ENCODE measurements around the gene SH2D2A. TPM values are rescaled to one million over a fixed set of nuclear protein-coding genes. Genes with fewer than 3 reads are reported as not detected.

SH2D2A gene
- total RNA-seq, result 2.3 and 2.7 TPM in 2 replicates

GRCh38 chr1:156816561-156817328 lies at the start of gene SH2D2A:
Gene SH2D2A, minus strand, starts transcription at chr1:156816848. Its CDS starts 140 bp downstream, at chr1:156816708.

GRCh38 chr1:156860628-156861423 lies 44.2 kb upstream of the SH2D2A start, which contains the start of gene NTRK1:
Gene NTRK1, plus strand, starts transcription at chr1:156860865. Its CDS starts 70 bp downstream, at chr1:156860935.

GRCh38 chr1:156858959-156859522 lies 42.4 kb upstream of the SH2D2A start, which contains the start of gene INSRR:
Gene INSRR, minus strand, starts transcription at chr1:156859117. Its CDS starts 496 bp downstream, at chr1:156858621.

GRCh38 chr1:156767101-156767878 lies 49.4 kb downstream of the SH2D2A start, which contains the start of gene PRCC:
Gene PRCC, plus strand, starts transcription at chr1:156767535. Its CDS starts 237 bp downstream, at chr1:156767772.

Other genes with a start within 250 kb of the SH2D2A start
- 5.2 and 71.4 TPM in 2 replicates for gene IQGAP3, start 244.3 kb downstream of the SH2D2A start, total RNA-seq
- not detected in 2 replicates for gene TTC24, start 237.1 kb downstream of the SH2D2A start, total RNA-seq
- 116 and 139 TPM in 2 replicates for gene NAXE, start 225.1 kb downstream of the SH2D2A start, total RNA-seq
- gene GPATCH4, start 215.4 kb downstream of the SH2D2A start, total RNA-seq, result 12.7 and 18.6 TPM in 2 replicates
- 0.25 TPM in 1 of 2 replicates, not detected in the other for gene HAPLN2, start 197.4 kb downstream of the SH2D2A start, total RNA-seq
- not detected in 2 replicates for gene BCAN, start 174.7 kb downstream of the SH2D2A start, total RNA-seq
- 13.4 and 31.9 TPM in 2 replicates for gene NES, start 139.4 kb downstream of the SH2D2A start, total RNA-seq
- gene CRABP2, start 111.3 kb downstream of the SH2D2A start, total RNA-seq, result 2.1 and 19.6 TPM in 2 replicates
- 11.7 and 17.1 TPM in 2 replicates for gene METTL25B, start 88.4 kb downstream of the SH2D2A start, total RNA-seq
- 15.1 and 19.4 TPM in 2 replicates for gene ISG20L2, start 88.1 kb downstream of the SH2D2A start, total RNA-seq
- gene MRPL24, start 75.8 kb downstream of the SH2D2A start, total RNA-seq, result 54.6 and 63.2 TPM in 2 replicates
- gene HDGF, start 65.2 kb downstream of the SH2D2A start, total RNA-seq, result 130 and 187 TPM in 2 replicates
- gene PRCC, start 49.3 kb downstream of the SH2D2A start, total RNA-seq, result 43.4 and 46.6 TPM in 2 replicates
- gene INSRR, start 42.3 kb upstream of the SH2D2A start, total RNA-seq, result under 0.01 TPM in 1 of 2 replicates, not detected in the other
- under 0.01 and 0.13 TPM in 2 replicates for gene NTRK1, start 44.0 kb upstream of the SH2D2A start, total RNA-seq
- 18.0 and 26.7 TPM in 2 replicates for gene PEAR1, start 76.9 kb upstream of the SH2D2A start, total RNA-seq
- not detected in 2 replicates for gene LRRC71, start 103.8 kb upstream of the SH2D2A start, total RNA-seq
- gene ARHGEF11, start 228.9 kb upstream of the SH2D2A start, total RNA-seq, result 15.8 and 22.7 TPM in 2 replicates